ENCODE data around the gene EPN1.

DNA sequence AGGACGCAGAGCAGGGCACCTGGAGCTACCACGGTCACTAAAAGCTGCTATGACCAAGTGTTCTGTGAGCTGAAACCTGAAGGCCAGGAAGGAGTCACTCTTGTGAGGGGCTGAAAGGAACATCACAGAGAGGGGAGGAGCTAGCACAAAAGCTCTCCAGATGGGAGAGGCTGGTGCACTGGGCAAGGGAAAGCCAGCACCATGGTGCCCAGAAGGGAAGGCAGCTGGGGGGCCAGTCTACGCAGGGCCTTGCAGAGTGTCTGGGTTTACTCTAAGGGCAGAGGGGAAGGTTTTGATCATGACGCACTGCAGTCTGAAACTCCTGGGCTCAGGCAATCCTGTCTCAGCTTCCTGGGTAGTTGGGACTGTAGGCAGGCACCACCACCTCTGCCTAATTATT, 38.3 kb upstream of the EPN1 start:
- TF ChIP-seq, protein P1, sequence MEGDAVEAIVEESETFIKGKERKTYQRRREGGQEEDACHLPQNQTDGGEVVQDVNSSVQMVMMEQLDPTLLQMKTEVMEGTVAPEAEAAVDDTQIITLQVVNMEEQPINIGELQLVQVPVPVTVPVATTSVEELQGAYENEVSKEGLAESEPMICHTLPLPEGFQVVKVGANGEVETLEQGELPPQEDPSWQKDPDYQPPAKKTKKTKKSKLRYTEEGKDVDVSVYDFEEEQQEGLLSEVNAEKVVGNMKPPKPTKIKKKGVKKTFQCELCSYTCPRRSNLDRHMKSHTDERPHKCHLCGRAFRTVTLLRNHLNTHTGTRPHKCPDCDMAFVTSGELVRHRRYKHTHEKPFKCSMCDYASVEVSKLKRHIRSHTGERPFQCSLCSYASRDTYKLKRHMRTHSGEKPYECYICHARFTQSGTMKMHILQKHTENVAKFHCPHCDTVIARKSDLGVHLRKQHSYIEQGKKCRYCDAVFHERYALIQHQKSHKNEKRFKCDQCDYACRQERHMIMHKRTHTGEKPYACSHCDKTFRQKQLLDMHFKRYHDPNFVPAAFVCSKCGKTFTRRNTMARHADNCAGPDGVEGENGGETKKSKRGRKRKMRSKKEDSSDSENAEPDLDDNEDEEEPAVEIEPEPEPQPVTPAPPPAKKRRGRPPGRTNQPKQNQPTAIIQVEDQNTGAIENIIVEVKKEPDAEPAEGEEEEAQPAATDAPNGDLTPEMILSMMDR (IDR thresholded peaks at IDR 0.05), result no peak
- no peak for TF ChIP-seq POLR2A (IDR thresholded peaks at IDR 0.05)
